HepG2 (cell line): ENCODE results near the gene ZNF3. TPM values are rescaled to one million over a fixed set of nuclear protein-coding genes. Genes with fewer than 3 reads are reported as not detected.

Experiments used
- ATAC-seq: fragments of 200-7000 bp; cut with Tn5 transposase; 3 replicates; pipeline ENCODE4 v1.9.1; 2020; ENCODE audit warnings: mild to moderate bottlenecking, moderate library complexity
- BruUV-seq: library from RNA; stranded (reverse); fragments of 400-500 nt; replicated peaks from 2 replicates; lab custom pipeline; 2021; lab: Mats Ljungman, UMichigan
- CTCF ChIA-PET: fragments of 300-600 bp; formaldehyde crosslinking; extraction: SDS; loops from one replicate; lab custom pipeline; 2021; ENCODE audit warnings: low total read pairs, inconsistent platforms, low intra/inter-chr PET ratio; lab: Yijun Ruan, JAX
- POLR2A ChIA-PET: fragments of 350-600 bp; sonication (Branson Sonifier 250); formaldehyde crosslinking; loops from one replicate; lab custom pipeline; 2020; ENCODE audit warnings: antibody characterized with exemption, inconsistent platforms; lab: Yijun Ruan, JAX
- DNase-seq: peaks from one replicate; pipeline ENCODE4 v3.0.0-alpha.2; 2015; ENCODE audit warnings: low spot score
- FAIRE-seq: peaks from 3 replicates; lab custom pipeline; 2011; peaks lifted over from hg19 to GRCh38; lab: Jason Lieb, UNC
- H2AFZ ChIP-seq: one replicate; pipeline ENCODE4 v1.6.1; 2011; ENCODE audit warnings: low read length, inconsistent platforms
- H3K27ac ChIP-seq: fragments of 300-600 bp; 3 replicates; pipeline ENCODE4 v1.8.0; 2011; ENCODE audit warnings: mixed run types, mild to moderate bottlenecking, mixed read lengths, low read length, inconsistent platforms; ENCODE audit not compliant: insufficient read depth; ENCODE audit errors: extremely low read length
- H3K27me3 ChIP-seq, 2 experiments: fragments of 200-600 bp in 1 of 2; 2 replicates in 1 of 2; 3 replicates in 1 of 2; pipeline versions ENCODE4 v1.6.0 to v1.8.0; 2011; ENCODE audit warnings: low read length in 2 of 2, mild to moderate bottlenecking in 2 of 2, moderate library complexity in 2 of 2, inconsistent platforms in 1 of 2; ENCODE audit not compliant: insufficient read depth in 2 of 2, control insufficient read depth in 1 of 2
- H3K36me3 ChIP-seq, 2 experiments: fragments of 200-600 bp in 1 of 2; replicated peaks in 1 of 2; 2 replicates in 1 of 2; 3 replicates in 1 of 2; pipeline versions ENCODE4 v1.5.1 to v1.8.0; 2011; ENCODE audit warnings: low read length in 2 of 2, inconsistent platforms in 1 of 2; ENCODE audit not compliant: insufficient read depth in 2 of 2, control insufficient read depth in 1 of 2
- H3K4me1 ChIP-seq: 2 replicates; pipeline ENCODE4 v1.5.1; 2012; ENCODE audit warnings: low read length, inconsistent platforms; ENCODE audit not compliant: insufficient read depth
- H3K4me2 ChIP-seq: 2 replicates; pipeline ENCODE4 v1.6.0; 2011; ENCODE audit warnings: low read depth, low read length, inconsistent platforms
- H3K4me3 ChIP-seq, 3 experiments: fragments of 200-600 bp in 1 of 3; sonication (generic), shearing (Covaris generic) in 1 of 3; replicated peaks in 1 of 3; 2 replicates each; pipeline ENCODE4 v1.5.1; 2011 to 2016; ENCODE audit warnings: low read length in 3 of 3, inconsistent platforms in 2 of 3, low read depth in 2 of 3, mild to moderate bottlenecking in 2 of 3, control low read depth in 1 of 3, mixed read lengths in 1 of 3; ENCODE audit not compliant: insufficient read depth in 1 of 3
- H3K79me2 ChIP-seq: one replicate; pipeline ENCODE4 v1.6.1; 2011; ENCODE audit warnings: low read length, inconsistent platforms; ENCODE audit not compliant: insufficient read depth
- H3K9ac ChIP-seq: 2 replicates; pipeline ENCODE4 v1.6.0; 2011; ENCODE audit warnings: mild to moderate bottlenecking, low read depth, low read length, inconsistent platforms; ENCODE audit not compliant: insufficient read depth
- H3K9me3 ChIP-seq: 2 replicates; pipeline ENCODE4 v1.5.1; 2012; ENCODE audit warnings: mild to moderate bottlenecking, low read length
- H4K20me1 ChIP-seq: 2 replicates; pipeline ENCODE4 v1.6.0; 2011; ENCODE audit warnings: inconsistent platforms, mild to moderate bottlenecking, low read length, moderate library complexity; ENCODE audit not compliant: insufficient read depth
- ARID4A ChIP-seq: sonication (generic); formaldehyde crosslinking; IDR thresholded peaks from 2 replicates; pipeline ENCODE4 v1.5.0; 2020; ENCODE audit warnings: mild to moderate bottlenecking, missing genetic modification reagents, borderline replicate concordance
- BHLHE40 ChIP-seq: IDR thresholded peaks from 2 replicates; pipeline ENCODE4 v1.6.1; 2011; ENCODE audit warnings: low read length, improper control_type of control experiment
- LBX2 ChIP-seq: sonication (generic); formaldehyde crosslinking; IDR thresholded peaks from 2 replicates; pipeline ENCODE4 v1.5.0; 2020; ENCODE audit warnings: missing genetic modification reagents, mild to moderate bottlenecking, borderline replicate concordance
- MAFF ChIP-seq: IDR thresholded peaks from 2 replicates; pipeline ENCODE4 v1.6.1; 2011; ENCODE audit warnings: low read depth, low read length, improper control_type of control experiment
- RBM22 ChIP-seq: fragments of 200-400 bp; formaldehyde crosslinking; optimal IDR thresholded peaks from 2 replicates; pipeline ENCODE3; 2017; ENCODE audit warnings: mild to moderate bottlenecking, low read length, moderate library complexity
- STAG1 ChIP-seq: sonication (generic); formaldehyde crosslinking; IDR thresholded peaks from 2 replicates; pipeline ENCODE4 v1.4.0; 2020; ENCODE audit warnings: missing genetic modification reagents
- TCF7 ChIP-seq: sonication (generic); IDR thresholded peaks from 2 replicates; pipeline ENCODE4 v1.6.1; 2016; ENCODE audit warnings: antibody characterized with exemption, low read depth
- THAP9 ChIP-seq: sonication (generic); formaldehyde crosslinking; IDR thresholded peaks from 2 replicates; pipeline ENCODE4; 2020; ENCODE audit warnings: missing genetic modification reagents, mild to moderate bottlenecking, borderline replicate concordance
- WGBS: methylation state at CpG from one replicate; pipeline ENCODE4 v1.1.6; 2017; ENCODE audit warnings: low lambda C conversion rate; 5-methylcytosine and 5-hydroxymethylcytosine counted together
- in situ Hi-C: cut with HindIII; loops from 2 replicates; pipeline ENCODE4 v1.10.0; 2017; ENCODE audit warnings: low pct_unique_long_range_greater_than_20kb; ENCODE audit not compliant: extremely low pct_ligation_motif_present
- intact Hi-C: fragments of 100-400 bp; cut with micrococcal nuclease; formaldehyde crosslinking; loops from one replicate; pipeline ENCODE4 v1.10.0; 2022; ENCODE audit not compliant: unreplicated experiment
- polyA plus RNA-seq, 8 experiments: library from polyadenylated mRNA; depleted of rRNA in 3 of 8; stranded (reverse) in 7 of 8; unstranded in 1 of 8; fragments of >200 nt; fragmentation: Illumina TruSeq in 4 of 8; extraction: Trizol in 4 of 8; gene quantifications; 2 replicates each; pipeline versions ENCODE4 v1.2.1 to v1.2.3, GENCODE V29; 2011 to 2016; ENCODE audit warnings: low read depth in 4 of 8, missing spikeins in 1 of 8, mixed read lengths in 1 of 8; ENCODE audit not compliant: insufficient read depth in 1 of 8
- total RNA-seq, 5 experiments: library from RNA; depleted of rRNA; stranded (reverse); fragments of >200 nt; fragmentation: Illumina TruSeq; extraction: Trizol; gene quantifications; 2 replicates each; pipeline ENCODE4 v1.2.3, GENCODE V29; 2016; ENCODE audit warnings: low read depth in 1 of 5
- TF ChIP-seq, protein P1 (sequence below): sonication (generic); formaldehyde crosslinking; conservative IDR thresholded peaks from 2 replicates; pipeline ENCODE4 v1.8.1; 2023; ENCODE audit warnings: missing genetic modification reagents
- TF ChIP-seq, protein P2 (sequence below): IDR thresholded peaks from 2 replicates; pipeline ENCODE4 v1.6.1; 2016; ENCODE audit warnings: missing compliant biosample characterization, missing genetic modification reagents, borderline replicate concordance
- TF ChIP-seq, protein P3 (sequence below), 2 experiments: sonication (generic) in 1 of 2; formaldehyde crosslinking in 1 of 2; IDR thresholded peaks; 2 replicates each; pipeline versions ENCODE4 v1.4.0 to v1.6.1; 2018 to 2020; ENCODE audit warnings: missing genetic modification reagents in 2 of 2, borderline replicate concordance in 1 of 2, low read depth in 1 of 2, mild to moderate bottlenecking in 1 of 2, missing biosample characterization in 1 of 2

The ZNF3 gene
- total and polyA plus RNA-seq, 2 of the 13 experiments (the other 11 are each of a cell fraction or from before 2014, with no cell fraction given): 33.7 to 56.9 TPM

DNA sequence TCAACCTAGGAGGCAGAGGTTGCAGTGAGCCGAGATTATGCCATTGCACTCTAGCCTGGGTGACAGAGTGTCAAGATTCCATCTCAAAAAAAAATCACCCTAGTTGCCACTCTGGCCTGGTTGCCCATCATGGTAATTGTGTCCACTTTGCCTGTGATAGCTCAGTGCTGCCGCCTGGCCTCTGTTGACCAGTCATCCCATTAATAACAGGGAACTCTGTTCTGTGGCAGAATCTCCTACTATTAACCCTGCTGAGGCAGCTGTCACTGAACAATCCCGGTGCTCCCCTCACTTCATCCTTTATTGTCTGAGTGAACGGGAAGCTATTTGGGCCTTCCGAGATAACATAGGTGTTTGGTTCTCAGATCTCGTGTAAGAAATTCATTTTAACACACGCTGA lies 14.6 kb downstream of the ZNF3 start:
- ChIA-PET CTCF (no interaction called here), POLR2A (interaction anchor here (1.3 to 1.9 kb wide), 2 partner anchors 11 to 12 kb away, joined by 3 to 10 read pairs; no protein-coding TSS in a partner anchor)
- DNase-seq: no peak
- no peak overlapping the region for H3K4me2 ChIP-seq
- ATAC-seq: peak; percentile 30
- H3K27ac ChIP-seq: no peak overlapping the region
- peaks cover 14% of the 10 kb centered on the region for H3K4me1 ChIP-seq
- no TSS peak for BruUV-seq
- H3K27me3 ChIP-seq: no peaks in the 10 kb centered on the region
- H3K9me3 ChIP-seq: no peaks in the 10 kb centered on the region
- intact Hi-C loops: no loop called here
- H3K79me2 ChIP-seq: no peaks in the 10 kb centered on the region
- FAIRE-seq: no peak
- H3K9ac ChIP-seq: no peak overlapping the region
- in situ Hi-C loops: no loop called here
- H2AFZ ChIP-seq: no peak overlapping the region
- H4K20me1 ChIP-seq: no peaks in the 10 kb centered on the region; the same call in 1 of the 2 replicates
- H3K36me3 ChIP-seq: peaks cover 17 to 41% of the 10 kb centered on the region in 2 experiments
- no peak overlapping the region for H3K4me3 ChIP-seq
- WGBS: 93% methylated on average over 6 of the region's 7 CpGs
- TF ChIP-seq, protein P1, sequence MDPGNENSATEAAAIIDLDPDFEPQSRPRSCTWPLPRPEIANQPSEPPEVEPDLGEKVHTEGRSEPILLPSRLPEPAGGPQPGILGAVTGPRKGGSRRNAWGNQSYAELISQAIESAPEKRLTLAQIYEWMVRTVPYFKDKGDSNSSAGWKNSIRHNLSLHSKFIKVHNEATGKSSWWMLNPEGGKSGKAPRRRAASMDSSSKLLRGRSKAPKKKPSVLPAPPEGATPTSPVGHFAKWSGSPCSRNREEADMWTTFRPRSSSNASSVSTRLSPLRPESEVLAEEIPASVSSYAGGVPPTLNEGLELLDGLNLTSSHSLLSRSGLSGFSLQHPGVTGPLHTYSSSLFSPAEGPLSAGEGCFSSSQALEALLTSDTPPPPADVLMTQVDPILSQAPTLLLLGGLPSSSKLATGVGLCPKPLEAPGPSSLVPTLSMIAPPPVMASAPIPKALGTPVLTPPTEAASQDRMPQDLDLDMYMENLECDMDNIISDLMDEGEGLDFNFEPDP (CRISPR knock-in tag): 0 out of 2 replicates have a peak, but pooled peaks have one; percentile 46
- TF ChIP-seq TCF7 (no peak), LBX2 (CRISPR knock-in tag) (no peak), MAFF (no peak), ARID4A (CRISPR knock-in tag) (no peak), STAG1 (CRISPR knock-in tag) (peak; percentile 32), BHLHE40 (no peak), RBM22 (peak; percentile 87), THAP9 (CRISPR knock-in tag) (no peak)
- TF ChIP-seq, protein P2, sequence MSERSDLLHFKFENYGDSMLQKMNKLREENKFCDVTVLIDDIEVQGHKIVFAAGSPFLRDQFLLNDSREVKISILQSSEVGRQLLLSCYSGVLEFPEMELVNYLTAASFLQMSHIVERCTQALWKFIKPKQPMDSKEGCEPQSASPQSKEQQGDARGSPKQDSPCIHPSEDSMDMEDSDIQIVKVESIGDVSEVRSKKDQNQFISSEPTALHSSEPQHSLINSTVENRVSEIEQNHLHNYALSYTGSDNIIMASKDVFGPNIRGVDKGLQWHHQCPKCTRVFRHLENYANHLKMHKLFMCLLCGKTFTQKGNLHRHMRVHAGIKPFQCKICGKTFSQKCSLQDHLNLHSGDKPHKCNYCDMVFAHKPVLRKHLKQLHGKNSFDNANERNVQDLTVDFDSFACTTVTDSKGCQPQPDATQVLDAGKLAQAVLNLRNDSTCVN (CRISPR knock-in tag): no peak
- TF ChIP-seq, protein P3, sequence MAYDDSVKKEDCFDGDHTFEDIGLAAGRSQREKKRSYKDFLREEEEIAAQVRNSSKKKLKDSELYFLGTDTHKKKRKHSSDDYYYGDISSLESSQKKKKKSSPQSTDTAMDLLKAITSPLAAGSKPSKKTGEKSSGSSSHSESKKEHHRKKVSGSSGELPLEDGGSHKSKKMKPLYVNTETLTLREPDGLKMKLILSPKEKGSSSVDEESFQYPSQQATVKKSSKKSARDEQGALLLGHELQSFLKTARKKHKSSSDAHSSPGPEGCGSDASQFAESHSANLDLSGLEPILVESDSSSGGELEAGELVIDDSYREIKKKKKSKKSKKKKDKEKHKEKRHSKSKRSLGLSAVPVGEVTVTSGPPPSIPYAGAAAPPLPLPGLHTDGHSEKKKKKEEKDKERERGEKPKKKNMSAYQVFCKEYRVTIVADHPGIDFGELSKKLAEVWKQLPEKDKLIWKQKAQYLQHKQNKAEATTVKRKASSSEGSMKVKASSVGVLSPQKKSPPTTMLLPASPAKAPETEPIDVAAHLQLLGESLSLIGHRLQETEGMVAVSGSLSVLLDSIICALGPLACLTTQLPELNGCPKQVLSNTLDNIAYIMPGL (CRISPR knock-in tag; IDR thresholded peaks at IDR 0.05; ENCODE audit: borderline replicate concordance in 1 of 2, low read depth in 1 of 2): no peak
